ENCODE data around the gene GPR176.

The GPR176 gene

GRCh38 chr15:39918688-39919385, 1.2 kb downstream of the GPR176 start:
- no peak for DNase-seq (ENCODE audit: low read depth)
- no peak overlapping the region for H3K4me3 ChIP-seq (ENCODE audit: low read depth, low read length)

GRCh38 chr15:39914977-39915376, 5.1 kb downstream of the GPR176 start:
- TF ChIP-seq CTCF (IDR thresholded peaks at IDR 0.05; ENCODE audit: control insufficient read depth, extremely low read depth, insufficient read depth): no peak
- H3K4me3 ChIP-seq (ENCODE audit: low read depth, low read length): no peak overlapping the region

More at GRCh38 chr15:39918688-39919385, 1.2 kb downstream of the GPR176 start:
- no peak for TF ChIP-seq CTCF (IDR thresholded peaks at IDR 0.05; ENCODE audit: control insufficient read depth, extremely low read depth, insufficient read depth)

GRCh38 chr15:39909007-39909406, 11.1 kb downstream of the GPR176 start:
- H3K4me3 ChIP-seq (ENCODE audit: low read depth, low read length): no peak overlapping the region
- TF ChIP-seq CTCF (IDR thresholded peaks at IDR 0.05; ENCODE audit: control insufficient read depth, extremely low read depth, insufficient read depth): no peak
- DNase-seq (ENCODE audit: low read depth): no peak

More at GRCh38 chr15:39914977-39915376, 5.1 kb downstream of the GPR176 start:
- no peak for DNase-seq (ENCODE audit: low read depth)

- DNase-seq (ENCODE audit: low read depth): no peak
- H3K4me3 ChIP-seq (ENCODE audit: low read depth, low read length): no peak overlapping the region
- no peak for TF ChIP-seq CTCF (IDR thresholded peaks at IDR 0.05; ENCODE audit: control insufficient read depth, extremely low read depth, insufficient read depth)
Observed at GRCh38 chr15:39908186-39908585, 11.9 kb downstream of the GPR176 start.

- no peak overlapping the region for H3K4me3 ChIP-seq (ENCODE audit: low read depth, low read length)
- no peak for TF ChIP-seq CTCF (IDR thresholded peaks at IDR 0.05; ENCODE audit: control insufficient read depth, extremely low read depth, insufficient read depth)
- no peak for DNase-seq (ENCODE audit: low read depth)
Observed at GRCh38 chr15:39907216-39907615, 12.8 kb downstream of the GPR176 start.

GRCh38 chr15:39904115-39904514, 16.0 kb downstream of the GPR176 start:
- no peak for DNase-seq (ENCODE audit: low read depth)
- H3K4me3 ChIP-seq (ENCODE audit: low read depth, low read length): no peak overlapping the region
- no peak for TF ChIP-seq CTCF (IDR thresholded peaks at IDR 0.05; ENCODE audit: control insufficient read depth, extremely low read depth, insufficient read depth)

GRCh38 chr15:39898317-39898716, 21.7 kb downstream of the GPR176 start:
- no peak for TF ChIP-seq CTCF (IDR thresholded peaks at IDR 0.05; ENCODE audit: control insufficient read depth, extremely low read depth, insufficient read depth)
- H3K4me3 ChIP-seq (ENCODE audit: low read depth, low read length): no peak overlapping the region
- no peak for DNase-seq (ENCODE audit: low read depth)
